MM.1S (cell line): ENCODE measurements around the gene TPRA1.

Source experiments
- EZH2phosphoT487 ChIP-seq: fragments of 300-600 bp; sonication (generic); IDR thresholded peaks from 2 replicates; pipeline ENCODE4 v1.6.1; 2018; ENCODE audit warnings: antibody characterized with exemption, low read length
- TF ChIP-seq, protein P1 (sequence below): fragments of 300-600 bp; sonication (generic); IDR thresholded peaks from 2 replicates; pipeline ENCODE4 v1.5.1; 2016; ENCODE audit warnings: antibody characterized with exemption, low read length, mixed read lengths

DNA sequence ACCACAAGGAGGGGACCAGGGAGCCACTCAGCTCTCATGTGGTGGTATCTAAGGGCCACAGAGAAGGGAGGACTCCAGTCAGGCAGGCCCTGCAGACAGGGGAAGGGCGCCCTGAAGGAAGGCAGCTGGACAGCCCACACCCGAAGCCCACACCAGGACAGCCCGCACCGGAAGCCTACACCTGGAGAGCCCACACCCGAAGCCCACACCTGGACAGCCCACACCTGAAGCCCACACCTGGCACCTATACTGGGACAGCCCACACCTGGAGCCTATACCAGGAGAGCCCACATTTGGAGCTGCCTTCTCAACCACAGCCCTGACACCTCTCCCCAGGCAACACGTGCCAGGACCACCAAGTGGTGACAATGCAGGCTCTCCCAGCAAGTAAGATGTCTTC is 11.7 kb downstream of the TPRA1 start:
- TF ChIP-seq, protein P1, sequence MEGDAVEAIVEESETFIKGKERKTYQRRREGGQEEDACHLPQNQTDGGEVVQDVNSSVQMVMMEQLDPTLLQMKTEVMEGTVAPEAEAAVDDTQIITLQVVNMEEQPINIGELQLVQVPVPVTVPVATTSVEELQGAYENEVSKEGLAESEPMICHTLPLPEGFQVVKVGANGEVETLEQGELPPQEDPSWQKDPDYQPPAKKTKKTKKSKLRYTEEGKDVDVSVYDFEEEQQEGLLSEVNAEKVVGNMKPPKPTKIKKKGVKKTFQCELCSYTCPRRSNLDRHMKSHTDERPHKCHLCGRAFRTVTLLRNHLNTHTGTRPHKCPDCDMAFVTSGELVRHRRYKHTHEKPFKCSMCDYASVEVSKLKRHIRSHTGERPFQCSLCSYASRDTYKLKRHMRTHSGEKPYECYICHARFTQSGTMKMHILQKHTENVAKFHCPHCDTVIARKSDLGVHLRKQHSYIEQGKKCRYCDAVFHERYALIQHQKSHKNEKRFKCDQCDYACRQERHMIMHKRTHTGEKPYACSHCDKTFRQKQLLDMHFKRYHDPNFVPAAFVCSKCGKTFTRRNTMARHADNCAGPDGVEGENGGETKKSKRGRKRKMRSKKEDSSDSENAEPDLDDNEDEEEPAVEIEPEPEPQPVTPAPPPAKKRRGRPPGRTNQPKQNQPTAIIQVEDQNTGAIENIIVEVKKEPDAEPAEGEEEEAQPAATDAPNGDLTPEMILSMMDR, result no peak
- no peak for TF ChIP-seq EZH2phosphoT487
